SK-N-SH (cell line): ENCODE measurements around the gene ERN1. TPM values are rescaled to one million over a fixed set of nuclear protein-coding genes. Genes with fewer than 3 reads are reported as not detected.

Experiments used
- CTCF ChIA-PET: fragments of 300-600, 350-600 bp; formaldehyde crosslinking; extraction: SDS; loops from one replicate; lab custom pipeline; 2021; lab: Yijun Ruan, JAX
- POLR2A ChIA-PET: fragments of 350-600 bp; sonication (Branson Sonifier 250); formaldehyde crosslinking; extraction: SDS; loops from one replicate; lab custom pipeline; 2020; ENCODE audit warnings: antibody characterized with exemption, inconsistent platforms; lab: Yijun Ruan, JAX
- DNase-seq: peaks from one replicate; pipeline ENCODE4 v3.0.0; 2012
- H2AFZ ChIP-seq: fragments of 200-600 bp; sonication (generic); 2 replicates; pipeline ENCODE4 v1.8.1; 2016; ENCODE audit warnings: antibody characterized with exemption, mild to moderate bottlenecking, low read depth
- H3F3A ChIP-seq: fragments of 200-600 bp; sonication (generic); replicated peaks from 2 replicates; pipeline ENCODE3; 2016; ENCODE audit warnings: antibody characterized with exemption, mild to moderate bottlenecking; ENCODE audit not compliant: insufficient read depth
- H3K27ac ChIP-seq, 2 experiments: fragments of 200-500 bp in 1 of 2; fragments of 200-600 bp in 1 of 2; sonication (Bioruptor generic) in 1 of 2; sonication (generic), shearing (Covaris generic) in 1 of 2; 2 replicates each; pipeline versions ENCODE4 v1.5.1 to v1.6.1; 2014 to 2016; ENCODE audit warnings: low read depth in 2 of 2, inconsistent platforms in 1 of 2, low read length in 1 of 2, mild to moderate bottlenecking in 1 of 2, mixed read lengths in 1 of 2
- H3K27me3 ChIP-seq: fragments of 200-600 bp; sonication (generic), shearing (Covaris generic); 2 replicates; pipeline ENCODE4 v1.6.1; 2016; ENCODE audit warnings: mixed run types; ENCODE audit not compliant: insufficient read depth
- H3K36me3 ChIP-seq, 2 experiments: fragments of 200-500 bp in 1 of 2; fragments of 200-600 bp in 1 of 2; sonication (Bioruptor generic) in 1 of 2; sonication (generic) in 1 of 2; replicated peaks in 1 of 2; 2 replicates each; pipeline versions ENCODE3 to v1.5.1; 2014 to 2016; ENCODE audit warnings: low read length in 1 of 2, mild to moderate bottlenecking in 1 of 2; ENCODE audit not compliant: insufficient read depth in 2 of 2, control insufficient read depth in 1 of 2
- H3K4me1 ChIP-seq, 2 experiments: fragments of 200-500 bp in 1 of 2; fragments of 200-600 bp in 1 of 2; sonication (Bioruptor generic) in 1 of 2; sonication (generic), shearing (Covaris generic) in 1 of 2; 2 replicates each; pipeline versions ENCODE4 v1.5.1 to v1.6.1; 2014 to 2016; ENCODE audit warnings: low read depth in 1 of 2, low read length in 1 of 2, mixed run types in 1 of 2; ENCODE audit not compliant: insufficient read depth in 2 of 2, control insufficient read depth in 1 of 2
- H3K4me2 ChIP-seq: fragments of 200-600 bp; sonication (generic), shearing (Covaris generic); 2 replicates; pipeline ENCODE4 v1.6.1; 2017; ENCODE audit warnings: mixed run types
- H3K4me3 ChIP-seq, 2 experiments: fragments of 200-500 bp in 1 of 2; fragments of 200-600 bp in 1 of 2; sonication (Bioruptor generic) in 1 of 2; sonication (generic), shearing (Covaris generic) in 1 of 2; 2 replicates each; pipeline versions ENCODE4 v1.5.1 to v1.8.1; 2014 to 2016; ENCODE audit warnings: low read depth in 2 of 2, inconsistent platforms in 1 of 2, low read length in 1 of 2, mild to moderate bottlenecking in 1 of 2, mixed read lengths in 1 of 2, moderate library complexity in 1 of 2
- H3K79me2 ChIP-seq: fragments of 200-600 bp; sonication (generic); 2 replicates; pipeline ENCODE4 v1.8.1; 2017; ENCODE audit warnings: mild to moderate bottlenecking; ENCODE audit not compliant: insufficient read depth
- H3K9ac ChIP-seq: fragments of 200-600 bp; sonication (generic); 2 replicates; pipeline ENCODE4 v1.6.1; 2017; ENCODE audit warnings: mixed run types
- H3K9me2 ChIP-seq: fragments of 200-600 bp; sonication (generic); 2 replicates; pipeline ENCODE4 v1.6.1; 2017; ENCODE audit warnings: mixed run types
- H3K9me3 ChIP-seq: fragments of 200-600 bp; sonication (generic); 2 replicates; pipeline ENCODE4 v1.6.1; 2017; ENCODE audit warnings: mixed run types, mild to moderate bottlenecking, moderate library complexity
- H4K20me1 ChIP-seq: fragments of 200-600 bp; sonication (generic); 2 replicates; pipeline ENCODE4 v1.6.1; 2017; ENCODE audit warnings: mild to moderate bottlenecking, mixed run types; ENCODE audit not compliant: insufficient read depth
- CHD2 ChIP-seq: fragments of 150-350 bp; IDR thresholded peaks from 2 replicates; pipeline ENCODE4 v1.6.1; 2018; ENCODE audit warnings: low read length; ENCODE audit not compliant: partially characterized antibody
- EP300 ChIP-seq, 2 experiments: IDR thresholded peaks; 2 replicates each; pipeline versions ENCODE4 v1.4.0 to v1.6.1; 2012; ENCODE audit warnings: borderline replicate concordance in 1 of 2, low read depth in 1 of 2, low read length in 1 of 2
- EZH2phosphoT487 ChIP-seq: fragments of 200-600 bp; sonication (generic); IDR thresholded peaks from 2 replicates; pipeline ENCODE4 v1.6.1; 2017; ENCODE audit warnings: low read depth, mixed run types, mild to moderate bottlenecking, antibody characterized with exemption, moderate library complexity, borderline replicate concordance
- FOXJ3 ChIP-seq: sonication (generic); formaldehyde crosslinking; IDR thresholded peaks from 2 replicates; pipeline ENCODE4 v1.5.1; 2020; ENCODE audit warnings: mild to moderate bottlenecking, missing genetic modification reagents
- IRF3 ChIP-seq: fragments of 150-350 bp; IDR thresholded peaks from 2 replicates; pipeline ENCODE4 v1.6.1; 2016; ENCODE audit warnings: mild to moderate bottlenecking, low read depth, low read length
- JUND ChIP-seq: IDR thresholded peaks from 2 replicates; pipeline ENCODE4 v1.4.0; 2012
- MEF2A ChIP-seq: IDR thresholded peaks from 2 replicates; pipeline ENCODE4 v1.4.0; 2012; ENCODE audit warnings: low read depth, borderline replicate concordance
- PBX3 ChIP-seq: IDR thresholded peaks from 2 replicates; pipeline ENCODE4; 2012
- RCOR1 ChIP-seq: fragments of 150-350 bp; IDR thresholded peaks from 2 replicates; pipeline ENCODE4 v1.6.1; 2017; ENCODE audit warnings: antibody characterized with exemption, low read length
- RFX5 ChIP-seq: IDR thresholded peaks from 2 replicates; pipeline ENCODE4 v1.6.1; 2012; ENCODE audit warnings: mild to moderate bottlenecking, improper control_type of control experiment, low read length
- SMC3 ChIP-seq: IDR thresholded peaks from 2 replicates; pipeline ENCODE4 v1.6.1; 2012; ENCODE audit warnings: low read depth, low read length, improper control_type of control experiment
- TAF1 ChIP-seq: IDR thresholded peaks from 2 replicates; pipeline ENCODE4 v1.6.1; 2012; ENCODE audit warnings: low read depth, mild to moderate bottlenecking, low read length, moderate library complexity, borderline replicate concordance
- TCF12 ChIP-seq: IDR thresholded peaks from 2 replicates; pipeline ENCODE4 v1.4.0; 2012
- TEAD4 ChIP-seq: IDR thresholded peaks from 2 replicates; pipeline ENCODE4 v1.4.0; 2012; ENCODE audit warnings: mild to moderate bottlenecking, borderline replicate concordance; ENCODE audit not compliant: insufficient read depth
- USF1 ChIP-seq: IDR thresholded peaks from 2 replicates; pipeline ENCODE4 v1.4.0; 2012; ENCODE audit warnings: low read depth, borderline replicate concordance
- USF2 ChIP-seq: fragments of 150-350 bp; IDR thresholded peaks from 2 replicates; pipeline ENCODE4 v1.6.1; 2017; ENCODE audit warnings: antibody characterized with exemption, low read length, low read depth, borderline replicate concordance
- WGBS: methylation state at CpG from one replicate; pipeline ENCODE4 v1.1.6; 2017; ENCODE audit warnings: low lambda C conversion rate; 5-methylcytosine and 5-hydroxymethylcytosine counted together
- polyA plus RNA-seq, 3 experiments: library from polyadenylated mRNA; depleted of rRNA; stranded (reverse); fragments of >200 nt; gene quantifications; 2 replicates each; pipeline ENCODE4 v1.2.3, GENCODE V29; 2012

Gene ERN1
- polyA plus RNA-seq, 1 of the 3 experiments (the other 2 are of a cell fraction): 7.3 TPM

- CTCF ChIA-PET: interaction anchor here (1.0 to 29.1 kb wide), 5 partner anchors 45 to 155 kb away, joined by 3 to 810 read pairs (median 4); partner anchors contain the start of gene ICAM2
- H3K9ac ChIP-seq: no peak overlapping the region
- no peaks in the 10 kb centered on the region for H4K20me1 ChIP-seq
- no peaks in the 10 kb centered on the region for H3K27me3 ChIP-seq
- H3K4me1 ChIP-seq: peaks cover 13 to 18% of the 10 kb centered on the region in 2 experiments; a peak in 3 of 4 replicates
- no peak for DNase-seq
- POLR2A ChIA-PET: no interaction called here
- no peaks in the 10 kb centered on the region for H3K36me3 ChIP-seq
- H3K4me3 ChIP-seq: no peak overlapping the region
- H3K9me2 ChIP-seq: no peaks in the 10 kb centered on the region
- WGBS: 39% methylated on average over 1 of the region's 1 CpG
- no peak overlapping the region for H2AFZ ChIP-seq
- TF ChIP-seq RFX5 (no peak), TAF1 (no peak), TEAD4 (no peak), JUND (no peak), USF1 (no peak), PBX3 (no peak), EP300 (IDR thresholded peaks at IDR 0.05; ENCODE audit: borderline replicate concordance in 1 of 2, low read depth in 1 of 2, low read length in 1 of 2) (no peak), FOXJ3 (CRISPR knock-in tag) (no peak), IRF3 (no peak), SMC3 (no peak), MEF2A (no peak), TCF12 (no peak), CHD2 (no peak), EZH2phosphoT487 (no peak), USF2 (no peak), RCOR1 (no peak)
- H3K27ac ChIP-seq: no peak overlapping the region
- H3K79me2 ChIP-seq: peaks cover 48% of the 10 kb centered on the region
- no peaks in the 10 kb centered on the region for H3K9me3 ChIP-seq
- no peak overlapping the region for H3K4me2 ChIP-seq
- H3F3A ChIP-seq: peaks cover 8% of the 10 kb centered on the region
Measured at GRCh38 chr17:64126918-64127317, 3.0 kb downstream of the ERN1 start.
